ENCODE data around the gene MVB12A. TPM values are rescaled to one million over a fixed set of nuclear protein-coding genes. Genes with fewer than 3 reads are reported as not detected.

Gene MVB12A
- total RNA-seq, 6 donors from 2014 or later, result 25.1 to 55.2 (median 49.1) TPM

GRCh38 chr19:17469092-17469480 lies 49.2 kb downstream of the MVB12A start:
- H3K4me3 ChIP-seq, result peak overlapping the region; percentile 91 to 98 (median 96)
- DNase-seq (no peak), ATAC-seq (ENCODE audit: low FRiP score in 2 of 2) (no peak)
- H3K27me3 ChIP-seq, result no peaks in the 10 kb centered on the region
- no peaks in the 10 kb centered on the region for H3K9me3 ChIP-seq
- no peak for TF ChIP-seq EP300 (IDR thresholded peaks at IDR 0.05)
- peaks cover 23 to 55% (median 31%) of the 10 kb centered on the region in 4 donors for H3K4me1 ChIP-seq
- no peaks in the 10 kb centered on the region for H3K36me3 ChIP-seq
- H3K27ac ChIP-seq, result peak overlapping the region; percentile 70 to 90 (median 86)
- WGBS, 2 donors, result 2 to 6% methylated on average over 8 to 18 of the region's 19 CpGs

- Histone ChIP-seq H3K27ac (peak overlapping the region; percentile 70 to 90 (median 86)), H3K36me3 (no peaks in the 10 kb centered on the region), H3K27me3 (no peaks in the 10 kb centered on the region), H3K9me3 (no peaks in the 10 kb centered on the region), H3K4me3 (peak overlapping the region; percentile 91 to 98 (median 96)), H3K4me1 (peaks cover 23 to 55% (median 31%) of the 10 kb centered on the region in 4 donors)
- 0 to 2% methylated on average over 4 to 20 of the region's 31 CpGs for WGBS, 2 donors
- peak; percentile 94 to 97 for DNase-seq
- peak; percentile 89 to 95 for ATAC-seq (ENCODE audit: low FRiP score in 2 of 2)
- TF ChIP-seq CTCF (IDR thresholded peaks at IDR 0.05) (peak in 1 of 6 experiments; percentile 7), POLR2A (IDR thresholded peaks at IDR 0.05) (no peak), EP300 (IDR thresholded peaks at IDR 0.05) (peak in 1 of 4 donors; percentile 14), POLR2AphosphoS5 (IDR thresholded peaks at IDR 0.05) (no peak)
Measured at GRCh38 chr19:17469481-17470067, 49.7 kb downstream of the MVB12A start.

- DNase-seq, result peak; percentile 97 to 99
- H3K27me3 ChIP-seq, result no peaks in the 10 kb centered on the region
- H3K9me3 ChIP-seq, result no peaks in the 10 kb centered on the region
- WGBS, 2 donors, result 0 to 2% methylated on average over 15 to 33 of the region's 67 CpGs
- H3K36me3 ChIP-seq, result no peaks in the 10 kb centered on the region
- H3K4me1 ChIP-seq, result peaks cover 27 to 61% (median 35%) of the 10 kb centered on the region in 4 donors
- TF ChIP-seq CTCF (IDR thresholded peaks at IDR 0.05), result no peak
- no peak for TF ChIP-seq EP300 (IDR thresholded peaks at IDR 0.05)
- peak in 1 of 2 donors; percentile 32 for TF ChIP-seq POLR2AphosphoS5 (IDR thresholded peaks at IDR 0.05)
- peak in 1 of 4 donors; percentile 71 for TF ChIP-seq POLR2A (IDR thresholded peaks at IDR 0.05)
- peak within 1 kb of the TSS; percentile 91 to 98 (median 96) for H3K4me3 ChIP-seq
- peak within 1 kb of the TSS; percentile 70 to 90 (median 86) for H3K27ac ChIP-seq
- peak; percentile 96 to 97 for ATAC-seq (ENCODE audit: low FRiP score in 2 of 2)
Measured at GRCh38 chr19:17470068-17470841, 50.4 kb downstream of the MVB12A start, which contains the start of gene SLC27A1. Gene SLC27A1, plus strand, starts transcription at chr19:17470524. Its CDS starts 17 bp downstream, at chr19:17470541.

GRCh38 chr19:17471410-17472125 lies 51.7 kb downstream of the MVB12A start:
- 68 to 74% methylated on average over 9 to 12 of the region's 12 CpGs for WGBS, 2 donors
- peaks cover 32 to 65% (median 41%) of the 10 kb centered on the region in 4 donors for H3K4me1 ChIP-seq
- ATAC-seq (ENCODE audit: low FRiP score in 2 of 2), result no peak

More at GRCh38 chr19:17471410-17472125, 51.7 kb downstream of the MVB12A start:
- H3K27me3 ChIP-seq, result no peaks in the 10 kb centered on the region
- TF ChIP-seq EP300 (IDR thresholded peaks at IDR 0.05), result no peak
- no peak for TF ChIP-seq POLR2A (IDR thresholded peaks at IDR 0.05)
- TF ChIP-seq CTCF (IDR thresholded peaks at IDR 0.05), result no peak
- no peak for TF ChIP-seq POLR2AphosphoS5 (IDR thresholded peaks at IDR 0.05)
- H3K9me3 ChIP-seq, result no peaks in the 10 kb centered on the region
- no peaks in the 10 kb centered on the region for H3K36me3 ChIP-seq
- DNase-seq, result peak in 1 of 2 donors; percentile 62
- H3K27ac ChIP-seq, result peak overlapping the region in 1 of 4 donors; percentile 87
- peak overlapping the region in 3 of 4 donors; percentile 91 to 98 (median 97) for H3K4me3 ChIP-seq
